ENCODE data around the gene LZTS3. TPM values are rescaled to one million over a fixed set of nuclear protein-coding genes. Genes with fewer than 3 reads are reported as not detected.

Gene LZTS3
- total and polyA plus RNA-seq, 2 of the 13 experiments (the other 11 are each of a cell fraction or from before 2014, with no cell fraction given), result 10.1 to 31.3 TPM

- Histone ChIP-seq H3K36me3 (replicated peaks in 1 of 2; ENCODE audit: control insufficient read depth in 1 of 2, insufficient read depth in 2 of 2, low read length in 2 of 2) (no peaks in the 10 kb centered on the region; a peak in 2 of 5 replicates), H3K4me2 (ENCODE audit: low read depth, low read length) (no peak overlapping the region), H3K9ac (ENCODE audit: insufficient read depth, low read depth, low read length) (no peak overlapping the region), H3K27me3 (ENCODE audit: control insufficient read depth in 1 of 2, insufficient read depth in 2 of 2, low read length in 2 of 2) (no peaks in the 10 kb centered on the region), H3K79me2 (ENCODE audit: insufficient read depth, low read length) (no peaks in the 10 kb centered on the region), H3K27ac (ENCODE audit: extremely low read length, insufficient read depth, low read length) (no peak overlapping the region), H4K20me1 (ENCODE audit: insufficient read depth, low read length) (no peaks in the 10 kb centered on the region), H2AFZ (ENCODE audit: low read length) (no peak overlapping the region), H3K9me3 (ENCODE audit: low read length) (no peaks in the 10 kb centered on the region), H3K4me3 (replicated peaks in 1 of 3; ENCODE audit: insufficient read depth in 1 of 3, low read depth in 2 of 3, low read length in 3 of 3) (no peak overlapping the region), H3K4me1 (ENCODE audit: insufficient read depth, low read length) (peaks cover under 1% of the 10 kb centered on the region)
- no TSS peak for BruUV-seq (replicated peaks)
- intact Hi-C loops (cut with micrococcal nuclease; ENCODE audit: unreplicated experiment) (no loop called here), in situ Hi-C loops (cut with HindIII; ENCODE audit: extremely low pct_ligation_motif_present, low pct_unique_long_range_greater_than_20kb) (no loop called here)
- 88% methylated on average over 5 of the region's 5 CpGs for WGBS (ENCODE audit: low lambda C conversion rate)
- ChIA-PET POLR2A (interaction anchor here (0.8 to 1.2 kb wide), 2 partner anchors 13 to 22 kb away, joined by 3 read pairs; no protein-coding TSS in a partner anchor), CTCF (ENCODE audit: low intra/inter-chr PET ratio, low total read pairs) (no interaction called here)
- DNase-seq (ENCODE audit: low spot score), result no peak
- no peak for FAIRE-seq
- no peak for ATAC-seq
- TF ChIP-seq RARA (CRISPR knock-in tag; IDR thresholded peaks at IDR 0.05), result no peak
- TF ChIP-seq ZNF598 (CRISPR knock-in tag; IDR thresholded peaks at IDR 0.05; ENCODE audit: borderline replicate concordance), result no peak
- no peak for TF ChIP-seq HMG20B (CRISPR knock-in tag; conservative IDR thresholded peaks at IDR 0.05)
- TF ChIP-seq STAT5B (CRISPR knock-in tag; IDR thresholded peaks at IDR 0.05), result no peak
- no peak for TF ChIP-seq ZNF672 (CRISPR knock-in tag; IDR thresholded peaks at IDR 0.05)
- TF ChIP-seq PRPF4 (IDR thresholded peaks at IDR 0.05; ENCODE audit: low read depth, low read length, poor library complexity, severe bottlenecking), result no peak
- TF ChIP-seq ZNF292 (CRISPR knock-in tag; IDR thresholded peaks at IDR 0.05; ENCODE audit: borderline replicate concordance, low read depth), result no peak
- TF ChIP-seq MED1 (CRISPR knock-in tag; IDR thresholded peaks at IDR 0.05), result no peak
- no peak for TF ChIP-seq CCDC6 (CRISPR knock-in tag; IDR thresholded peaks at IDR 0.05)
- TF ChIP-seq CCAR2 (optimal IDR thresholded peaks at IDR 0.05; ENCODE audit: low read depth, low read length), result no peak
Measured at GRCh38 chr20:3181270-3181669, 7.9 kb upstream of the LZTS3 start.

- H3K9me3 ChIP-seq (ENCODE audit: low read length), result no peaks in the 10 kb centered on the region
- FAIRE-seq (no peak), DNase-seq (ENCODE audit: low spot score) (no peak), ATAC-seq (no peak)
- intact Hi-C loops (cut with micrococcal nuclease; ENCODE audit: unreplicated experiment) (no loop called here), in situ Hi-C loops (cut with HindIII; ENCODE audit: extremely low pct_ligation_motif_present, low pct_unique_long_range_greater_than_20kb) (no loop called here)
- H3K4me1 ChIP-seq (ENCODE audit: insufficient read depth, low read length), result peaks cover 10% of the 10 kb centered on the region
- no TSS peak for BruUV-seq (replicated peaks)
- CTCF ChIA-PET (ENCODE audit: low intra/inter-chr PET ratio, low total read pairs), result no interaction called here
- no peak overlapping the region for H3K9ac ChIP-seq (ENCODE audit: insufficient read depth, low read depth, low read length)
- H3K79me2 ChIP-seq (ENCODE audit: insufficient read depth, low read length), result peaks cover 2% of the 10 kb centered on the region
- no peaks in the 10 kb centered on the region; a peak in 2 of 5 replicates for H3K36me3 ChIP-seq (replicated peaks in 1 of 2; ENCODE audit: control insufficient read depth in 1 of 2, insufficient read depth in 2 of 2, low read length in 2 of 2)
- WGBS (ENCODE audit: low lambda C conversion rate), result 85% methylated on average over 4 of the region's 4 CpGs
- H3K4me2 ChIP-seq (ENCODE audit: low read depth, low read length), result no peak overlapping the region
- no peak overlapping the region for H2AFZ ChIP-seq (ENCODE audit: low read length)
- no peak overlapping the region for H3K4me3 ChIP-seq (replicated peaks in 1 of 3; ENCODE audit: insufficient read depth in 1 of 3, low read depth in 2 of 3, low read length in 3 of 3)
- POLR2A ChIA-PET, result no interaction called here
- H4K20me1 ChIP-seq (ENCODE audit: insufficient read depth, low read length), result no peaks in the 10 kb centered on the region
- H3K27me3 ChIP-seq (ENCODE audit: control insufficient read depth in 1 of 2, insufficient read depth in 2 of 2, low read length in 2 of 2), result no peaks in the 10 kb centered on the region
- H3K27ac ChIP-seq (ENCODE audit: extremely low read length, insufficient read depth, low read length), result no peak overlapping the region
- no peak for TF ChIP-seq RFX5 (IDR thresholded peaks at IDR 0.05; ENCODE audit: low read depth, low read length)
- TF ChIP-seq SATB2 (CRISPR knock-in tag; IDR thresholded peaks at IDR 0.05), result no peak
- no peak for TF ChIP-seq KDM5A (IDR thresholded peaks at IDR 0.05; ENCODE audit: borderline replicate concordance, low read length)
- no peak for TF ChIP-seq AKAP8 (CRISPR knock-in tag; IDR thresholded peaks at IDR 0.05)
- no peak for TF ChIP-seq ZNF136 (CRISPR knock-in tag; IDR thresholded peaks at IDR 0.05; ENCODE audit: low read depth)
- no peak for TF ChIP-seq CREB3 (CRISPR knock-in tag; IDR thresholded peaks at IDR 0.05)
- TF ChIP-seq EED (CRISPR knock-in tag; IDR thresholded peaks at IDR 0.05), result no peak
- TF ChIP-seq SRF (IDR thresholded peaks at IDR 0.05; ENCODE audit: low read depth, low read length), result no peak
- TF ChIP-seq ZNF263 (CRISPR knock-in tag; IDR thresholded peaks at IDR 0.05), result peak; percentile 94
- TF ChIP-seq LCORL (IDR thresholded peaks at IDR 0.05), result 0 out of 2 replicates have a peak, but pooled peaks have one; percentile 29
- TF ChIP-seq LCORL (CRISPR knock-in tag; IDR thresholded peaks at IDR 0.05), result no peak
- no peak for TF ChIP-seq ARHGAP35 (CRISPR knock-in tag; IDR thresholded peaks at IDR 0.05; ENCODE audit: borderline replicate concordance)
- no peak for TF ChIP-seq MTA1 (CRISPR knock-in tag; IDR thresholded peaks at IDR 0.05; ENCODE audit: borderline replicate concordance)
Measured at GRCh38 chr20:3180319-3180718, 7.0 kb upstream of the LZTS3 start.
